ENCODE measurements around the gene IFIH1. TPM values are rescaled to one million over a fixed set of nuclear protein-coding genes. Genes with fewer than 3 reads are reported as not detected.

IFIH1 gene
- total and polyA plus RNA-seq, 9 of the 15 experiments (the other 6 are each of a cell fraction or from before 2014, with no cell fraction given), result 0.15 to 1.2 (median 0.60) TPM; not detected in 1

GRCh38 chr2:162300266-162300665, 18.2 kb downstream of the IFIH1 start:
- H3K9me3 ChIP-seq (replicated peaks; ENCODE audit: control insufficient read depth, insufficient read depth, low read depth, low read length), result no peaks in the 10 kb centered on the region
- no peak overlapping the region for H3K9ac ChIP-seq (ENCODE audit: insufficient read depth in 1 of 2, low read depth in 2 of 2, low read length in 2 of 2)
- H2AFZ ChIP-seq (ENCODE audit: low read depth, low read length), result no peak overlapping the region
- in situ Hi-C loops (cut with MboI) (loop anchor here (25.0 kb wide), 1 partner anchor 1038 kb away; no protein-coding TSS in a partner anchor), intact Hi-C loops (cut with micrococcal nuclease) (no loop called here)
- POLR2A ChIA-PET, result no interaction called here
- ATAC-seq (no peak), FAIRE-seq (no peak), DNase-seq (ENCODE audit: extremely low read depth in 1 of 4, low spot score in 3 of 4) (no peak)
- H3K27ac ChIP-seq (ENCODE audit: extremely low read depth, low read depth, low read length), result no peak overlapping the region
- TF ChIP-seq MLLT1 (IDR thresholded peaks at IDR 0.05) (no peak), ESRRB (CRISPR knock-in tag; IDR thresholded peaks at IDR 0.05; ENCODE audit: borderline replicate concordance) (no peak), ILF3 (IDR thresholded peaks at IDR 0.05; ENCODE audit: borderline replicate concordance) (no peak), ZKSCAN8 (CRISPR knock-in tag; IDR thresholded peaks at IDR 0.05) (no peak), SAP30 (IDR thresholded peaks at IDR 0.05; ENCODE audit: borderline replicate concordance, insufficient read depth, low read depth, low read length, poor library complexity, severe bottlenecking) (no peak), GTF3C2 (IDR thresholded peaks at IDR 0.05; ENCODE audit: borderline replicate concordance, extremely low read depth, insufficient read length) (no peak), KAT2B (IDR thresholded peaks at IDR 0.05; ENCODE audit: low read depth, low read length) (no peak), BDP1 (IDR thresholded peaks at IDR 0.05; ENCODE audit: insufficient read depth, insufficient read length) (no peak), NR2C1 (IDR thresholded peaks at IDR 0.05) (no peak), NR2C1 (tag; IDR thresholded peaks at IDR 0.05) (no peak), POLR2A (conservative IDR thresholded peaks at IDR 0.05) (no peak), NFIX (CRISPR knock-in tag; IDR thresholded peaks at IDR 0.05; ENCODE audit: low read depth) (no peak), RAD51 (IDR thresholded peaks at IDR 0.05; ENCODE audit: borderline replicate concordance, low read depth) (no peak), NBN (IDR thresholded peaks at IDR 0.05; ENCODE audit: low read depth) (no peak), SMAD1 (IDR thresholded peaks at IDR 0.05; ENCODE audit: low read depth, low read length, partially characterized antibody) (no peak), ZBTB2 (IDR thresholded peaks at IDR 0.05) (no peak)
- H3K27me3 ChIP-seq (ENCODE audit: control insufficient read depth in 2 of 2, insufficient read depth in 2 of 2, low read length in 2 of 2), result no peaks in the 10 kb centered on the region
- CTCF ChIA-PET (ENCODE audit: low intra/inter-chr PET ratio), result no interaction called here
- no peak overlapping the region for H3K4me3 ChIP-seq
- no peaks in the 10 kb centered on the region for H3K79me2 ChIP-seq (ENCODE audit: control insufficient read depth, insufficient read depth, low read length)
- H4K20me1 ChIP-seq (replicated peaks; ENCODE audit: control insufficient read depth, insufficient read depth, low read length), result no peaks in the 10 kb centered on the region
- H3K4me1 ChIP-seq (replicated peaks in 1 of 2; ENCODE audit: control insufficient read depth in 2 of 2, insufficient read depth in 2 of 2, low read length in 2 of 2), result no peaks in the 10 kb centered on the region
- no peaks in the 10 kb centered on the region for H3K9me1 ChIP-seq (ENCODE audit: control insufficient read depth, insufficient read depth, low read length)
- BruUV-seq (replicated peaks), result no TSS peak
- H3K4me2 ChIP-seq (ENCODE audit: insufficient read depth, low read length), result no peak overlapping the region
- no peaks in the 10 kb centered on the region for H3K36me3 ChIP-seq (ENCODE audit: control insufficient read depth, insufficient read depth, low read length)

All from K562 (cell line).